Kidney epithelial cell (primary cell): ENCODE results near the gene ALOX12. TPM values are rescaled to one million over a fixed set of nuclear protein-coding genes. Genes with fewer than 3 reads are reported as not detected.
A peak's percentile ranks its signal among the peaks of the same experiment; 100 is the strongest.

Source experiments
- DNase-seq: peaks from one replicate; pipeline ENCODE4 v3.0.0-alpha.2; 2010; ENCODE audit warnings: low read depth
- H3K27me3 ChIP-seq: 2 replicates; pipeline ENCODE4 v1.6.0; 2011; ENCODE audit warnings: low read length; ENCODE audit not compliant: control insufficient read depth, insufficient read depth
- H3K36me3 ChIP-seq: 2 replicates; pipeline ENCODE4 v1.5.1; 2011; ENCODE audit warnings: low read length; ENCODE audit not compliant: control insufficient read depth, insufficient read depth
- H3K4me3 ChIP-seq: 2 replicates; pipeline ENCODE4 v1.5.1; 2011; ENCODE audit warnings: low read depth, mild to moderate bottlenecking, control low read depth, low read length
- total RNA-seq: library from RNA; depleted of rRNA; stranded (reverse); fragments of >200 nt; gene quantifications from 2 replicates; pipeline ENCODE4 v1.2.3, GENCODE V29; 2015
- TF ChIP-seq, protein P1 (sequence below): IDR thresholded peaks from 2 replicates; pipeline ENCODE4 v1.5.1; 2011; ENCODE audit warnings: mild to moderate bottlenecking, moderate library complexity, low read length, control low read depth, inconsistent platforms; ENCODE audit not compliant: insufficient read depth, poor library complexity, severe bottlenecking

ALOX12 gene
- total RNA-seq, 1 donor from 2014 or later = 1.4 TPM

DNA sequence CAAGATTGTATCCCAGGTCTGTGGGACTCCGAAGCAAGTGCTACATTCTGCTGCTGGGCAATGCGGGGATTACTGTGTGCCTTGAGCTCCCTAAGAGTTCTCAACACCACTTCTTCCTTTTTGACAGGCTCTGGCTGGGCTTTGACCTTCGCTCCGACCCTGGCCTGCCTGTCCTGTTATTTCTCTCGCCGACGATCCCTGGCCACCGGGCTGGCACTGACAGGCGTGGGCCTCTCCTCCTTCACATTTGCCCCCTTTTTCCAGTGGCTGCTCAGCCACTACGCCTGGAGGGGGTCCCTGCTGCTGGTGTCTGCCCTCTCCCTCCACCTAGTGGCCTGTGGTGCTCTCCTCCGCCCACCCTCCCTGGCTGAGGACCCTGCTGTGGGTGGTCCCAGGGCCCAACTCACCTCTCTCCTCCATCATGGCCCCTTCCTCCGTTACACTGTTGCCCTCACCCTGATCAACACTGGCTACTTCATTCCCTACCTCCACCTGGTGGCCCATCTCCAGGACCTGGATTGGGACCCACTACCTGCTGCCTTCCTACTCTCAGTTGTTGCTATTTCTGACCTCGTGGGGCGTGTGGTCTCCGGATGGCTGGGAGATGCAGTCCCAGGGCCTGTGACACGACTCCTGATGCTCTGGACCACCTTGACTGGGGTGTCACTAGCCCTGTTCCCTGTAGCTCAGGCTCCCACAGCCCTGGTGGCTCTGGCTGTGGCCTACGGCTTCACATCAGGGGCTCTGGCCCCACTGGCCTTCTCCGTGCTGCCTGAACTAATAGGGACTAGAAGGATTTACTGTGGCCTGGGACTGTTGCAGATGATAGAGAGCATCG is 42.4 kb downstream of the ALOX12 start:
- no peak overlapping the region for H3K4me3 ChIP-seq
- no peaks in the 10 kb centered on the region for H3K36me3 ChIP-seq
- DNase-seq = no peak
- TF ChIP-seq, protein P1, sequence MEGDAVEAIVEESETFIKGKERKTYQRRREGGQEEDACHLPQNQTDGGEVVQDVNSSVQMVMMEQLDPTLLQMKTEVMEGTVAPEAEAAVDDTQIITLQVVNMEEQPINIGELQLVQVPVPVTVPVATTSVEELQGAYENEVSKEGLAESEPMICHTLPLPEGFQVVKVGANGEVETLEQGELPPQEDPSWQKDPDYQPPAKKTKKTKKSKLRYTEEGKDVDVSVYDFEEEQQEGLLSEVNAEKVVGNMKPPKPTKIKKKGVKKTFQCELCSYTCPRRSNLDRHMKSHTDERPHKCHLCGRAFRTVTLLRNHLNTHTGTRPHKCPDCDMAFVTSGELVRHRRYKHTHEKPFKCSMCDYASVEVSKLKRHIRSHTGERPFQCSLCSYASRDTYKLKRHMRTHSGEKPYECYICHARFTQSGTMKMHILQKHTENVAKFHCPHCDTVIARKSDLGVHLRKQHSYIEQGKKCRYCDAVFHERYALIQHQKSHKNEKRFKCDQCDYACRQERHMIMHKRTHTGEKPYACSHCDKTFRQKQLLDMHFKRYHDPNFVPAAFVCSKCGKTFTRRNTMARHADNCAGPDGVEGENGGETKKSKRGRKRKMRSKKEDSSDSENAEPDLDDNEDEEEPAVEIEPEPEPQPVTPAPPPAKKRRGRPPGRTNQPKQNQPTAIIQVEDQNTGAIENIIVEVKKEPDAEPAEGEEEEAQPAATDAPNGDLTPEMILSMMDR = no peak
- peaks cover 16% of the 10 kb centered on the region for H3K27me3 ChIP-seq

DNA sequence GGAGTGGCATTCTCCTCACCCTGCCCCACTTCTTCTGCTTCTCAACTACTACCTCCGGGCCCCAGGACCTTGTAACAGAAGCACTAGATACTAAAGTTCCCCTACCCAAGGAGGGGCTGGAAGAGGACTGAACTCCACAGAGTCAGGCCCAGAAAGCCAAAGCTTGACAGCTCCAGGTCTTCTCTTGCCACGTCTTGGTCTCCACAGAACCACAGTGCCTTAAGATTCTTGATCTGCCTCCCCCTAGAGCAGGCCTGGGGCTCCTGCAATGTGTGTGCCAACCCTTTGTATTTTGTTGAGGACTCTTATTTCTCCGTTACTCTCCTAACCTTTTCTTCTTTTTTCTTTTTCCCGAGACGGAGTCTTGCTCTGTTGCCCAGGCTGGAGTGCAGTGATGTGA is 44.0 kb downstream of the ALOX12 start:
- Histone ChIP-seq H3K27me3 (peaks cover 27% of the 10 kb centered on the region), H3K4me3 (no peak overlapping the region), H3K36me3 (no peaks in the 10 kb centered on the region)
- no peak for DNase-seq
- TF ChIP-seq, protein P1 = no peak

DNA sequence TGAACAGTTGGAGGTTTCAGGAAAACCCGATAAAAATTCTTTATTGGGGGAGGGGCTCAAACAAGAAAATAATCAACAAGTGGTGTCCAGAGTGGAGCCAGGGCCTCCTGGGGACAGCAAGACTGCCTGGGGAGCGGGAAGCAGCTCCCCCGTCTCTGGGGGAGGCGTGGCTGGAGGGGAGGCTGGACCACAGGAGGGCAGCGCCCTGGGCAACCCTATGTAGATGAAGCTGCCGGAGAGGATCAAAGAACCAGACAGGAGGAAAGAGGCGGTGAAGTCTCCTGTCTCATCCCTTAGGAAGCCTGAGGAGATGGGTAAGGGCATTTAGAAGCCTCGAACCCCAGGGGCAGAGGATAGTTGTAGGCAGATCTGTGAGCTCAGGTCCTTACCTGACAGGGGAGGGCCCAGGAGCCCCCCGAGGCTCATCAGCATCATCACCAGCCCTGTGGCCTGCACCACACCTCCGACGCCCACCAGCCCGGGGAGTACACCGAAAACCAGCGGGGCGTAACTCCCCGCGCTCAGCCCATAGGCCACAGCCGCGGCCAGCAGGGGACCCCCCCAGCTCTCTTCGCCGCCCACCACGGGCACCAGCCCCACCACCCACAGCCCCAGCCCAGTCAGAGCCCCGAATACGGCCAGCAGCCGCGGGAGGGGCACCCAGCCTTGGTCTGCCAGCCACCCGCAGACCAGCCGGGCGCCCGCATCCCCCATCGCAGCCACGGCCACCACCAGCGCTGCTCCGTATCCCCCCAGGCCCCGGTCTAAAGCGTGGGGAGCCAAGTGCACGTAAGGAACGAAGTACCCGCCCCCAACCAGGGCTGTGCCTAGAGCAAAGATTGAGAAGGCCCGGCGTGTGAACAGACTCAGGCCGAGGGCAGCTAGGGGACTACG is 46.0 kb downstream of the ALOX12 start:
- H3K36me3 ChIP-seq = no peaks in the 10 kb centered on the region
- DNase-seq = no peak
- peaks cover 33% of the 10 kb centered on the region for H3K27me3 ChIP-seq
- no peak overlapping the region for H3K4me3 ChIP-seq
- TF ChIP-seq, protein P1 = no peak

DNA sequence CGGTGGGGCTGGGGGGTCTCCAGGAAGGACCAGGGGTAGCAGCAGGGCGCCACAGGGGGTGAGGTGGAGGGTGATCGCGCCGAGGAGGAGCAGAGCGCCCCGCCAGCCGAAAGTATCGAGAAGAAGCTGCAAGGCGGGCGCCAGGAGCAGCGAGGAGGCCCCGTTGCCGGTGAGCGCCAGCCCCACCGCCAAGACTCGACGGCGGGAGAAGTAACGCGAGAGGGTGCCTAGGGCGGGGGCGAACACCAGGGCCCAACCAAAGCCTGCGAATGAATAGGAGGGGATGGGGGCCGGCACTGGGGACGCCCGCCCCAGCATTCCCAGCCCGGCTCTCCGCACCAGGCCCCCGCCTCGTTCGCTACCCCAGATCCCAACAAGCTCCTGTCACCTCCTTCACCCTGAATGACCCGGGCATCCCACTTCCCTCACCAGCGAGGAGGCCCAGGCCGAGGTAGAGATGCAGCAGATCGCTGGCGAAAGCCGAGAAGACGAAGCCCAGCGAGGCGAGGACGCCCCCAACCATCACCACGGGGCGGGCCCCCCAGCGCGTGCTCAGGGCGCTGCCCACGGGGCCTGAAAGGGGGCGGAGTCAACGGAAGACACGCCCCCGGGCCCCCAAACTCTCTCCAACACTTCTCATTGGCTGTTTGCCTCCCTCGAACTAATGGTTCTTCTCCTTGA is 46.8 kb downstream of the ALOX12 start:
- Histone ChIP-seq H3K4me3 (no peak overlapping the region), H3K27me3 (peaks cover 33% of the 10 kb centered on the region), H3K36me3 (no peaks in the 10 kb centered on the region)
- TF ChIP-seq, protein P1 = no peak
- no peak for DNase-seq

DNA sequence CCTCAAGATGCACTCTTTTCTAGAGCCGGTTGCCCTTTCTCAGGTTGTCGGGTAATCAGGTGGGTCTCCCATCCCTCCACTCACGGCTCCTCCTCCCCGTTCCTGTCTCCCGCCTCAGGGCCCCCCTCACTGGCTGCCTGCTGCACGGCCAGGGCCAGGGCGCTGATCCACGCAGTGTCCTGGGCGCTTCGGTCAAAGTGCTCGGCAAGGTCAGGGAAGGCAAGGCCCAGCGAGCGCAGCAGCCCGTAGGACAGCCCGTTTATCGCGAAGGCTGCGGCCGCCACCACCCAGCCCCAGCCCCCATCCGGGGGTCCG is 47.3 kb downstream of the ALOX12 start:
- TF ChIP-seq, protein P1 = no peak
- Histone ChIP-seq H3K27me3 (peaks cover 33% of the 10 kb centered on the region), H3K4me3 (peak overlapping the region; percentile 21), H3K36me3 (no peaks in the 10 kb centered on the region)
- no peak for DNase-seq
